Activated CD4-positive, alpha-beta memory T cell treated with anti-CD3 and anti-CD28 coated beads, Interleukin-2, amount 10 ng/mL, durations not matched to agents 7 days and 5 days (primary cell): ENCODE measurements around the gene ICAM3. TPM values are rescaled to one million over a fixed set of nuclear protein-coding genes. Genes with fewer than 3 reads are reported as not detected.
A peak's percentile ranks its signal among the peaks of the same experiment; 100 is the strongest.

Experiments used
- CTCF ChIA-PET: fragments of 350-600 bp; sonication (Branson Sonifier 250); formaldehyde crosslinking; loops from one replicate; lab custom pipeline; 2021; ENCODE audit warnings: antibody characterized with exemption, inconsistent platforms; lab: Charles Lee
- POLR2A ChIA-PET: fragments of 350-600 bp; sonication (Branson Sonifier 250); formaldehyde crosslinking; loops from one replicate; lab custom pipeline; 2021; ENCODE audit warnings: antibody characterized with exemption; lab: Charles Lee
- DNase-seq: peaks from one replicate; pipeline ENCODE4 v3.0.0-alpha.2; 2020
- H3K27ac Mint-ChIP-seq: one replicate; pipeline ENCODE4 v1.8.0; 2021; ENCODE audit warnings: mild to moderate bottlenecking, mixed read lengths
- H3K27me3 Mint-ChIP-seq: one replicate; pipeline ENCODE4 v1.8.0; 2021; ENCODE audit warnings: mixed read lengths
- H3K36me3 Mint-ChIP-seq: one replicate; pipeline ENCODE4 v1.8.0; 2021; ENCODE audit warnings: low read depth, mixed read lengths
- H3K4me1 Mint-ChIP-seq: one replicate; pipeline ENCODE4 v1.8.0; 2021; ENCODE audit warnings: mixed read lengths
- H3K4me3 Mint-ChIP-seq: one replicate; pipeline ENCODE4 v1.8.0; 2021; ENCODE audit warnings: mild to moderate bottlenecking, mixed read lengths
- H3K9me3 Mint-ChIP-seq: one replicate; pipeline ENCODE4 v1.8.0; 2021; ENCODE audit warnings: mixed read lengths
- total RNA-seq, 2 experiments: library from RNA; stranded (reverse); gene quantifications; one replicate each; pipeline ENCODE4 v1.2.3, GENCODE V29; 2021

The ICAM3 gene
- total RNA-seq, 2 experiments from 2014 or later: 223 to 237 TPM

GRCh38 chr19:10292206-10292788 is 47.1 kb downstream of the ICAM3 start:
- H3K36me3 Mint-ChIP-seq: peaks cover 9% of the 10 kb centered on the region
- H3K9me3 Mint-ChIP-seq: no peaks in the 10 kb centered on the region
- H3K4me3 Mint-ChIP-seq: peak overlapping the region; percentile 65
- peak overlapping the region; percentile 56 for H3K27ac Mint-ChIP-seq
- ChIA-PET POLR2A (interaction anchor here (0.8 to 8.9 kb wide), 4 partner anchors 10 to 89 kb away, joined by 3 to 105 read pairs (median 5); partner anchors contain the start of genes ICAM1, RAVER1 and TYK2), CTCF (interaction anchor here (1.3 to 2.4 kb wide), 3 partner anchors 23 to 124 kb away, joined by 3 to 8 read pairs (median 4); no protein-coding TSS in a partner anchor)
- H3K27me3 Mint-ChIP-seq: peaks cover 82% of the 10 kb centered on the region
- H3K4me1 Mint-ChIP-seq: peaks cover 73% of the 10 kb centered on the region
- DNase-seq: peak; percentile 80

DNA sequence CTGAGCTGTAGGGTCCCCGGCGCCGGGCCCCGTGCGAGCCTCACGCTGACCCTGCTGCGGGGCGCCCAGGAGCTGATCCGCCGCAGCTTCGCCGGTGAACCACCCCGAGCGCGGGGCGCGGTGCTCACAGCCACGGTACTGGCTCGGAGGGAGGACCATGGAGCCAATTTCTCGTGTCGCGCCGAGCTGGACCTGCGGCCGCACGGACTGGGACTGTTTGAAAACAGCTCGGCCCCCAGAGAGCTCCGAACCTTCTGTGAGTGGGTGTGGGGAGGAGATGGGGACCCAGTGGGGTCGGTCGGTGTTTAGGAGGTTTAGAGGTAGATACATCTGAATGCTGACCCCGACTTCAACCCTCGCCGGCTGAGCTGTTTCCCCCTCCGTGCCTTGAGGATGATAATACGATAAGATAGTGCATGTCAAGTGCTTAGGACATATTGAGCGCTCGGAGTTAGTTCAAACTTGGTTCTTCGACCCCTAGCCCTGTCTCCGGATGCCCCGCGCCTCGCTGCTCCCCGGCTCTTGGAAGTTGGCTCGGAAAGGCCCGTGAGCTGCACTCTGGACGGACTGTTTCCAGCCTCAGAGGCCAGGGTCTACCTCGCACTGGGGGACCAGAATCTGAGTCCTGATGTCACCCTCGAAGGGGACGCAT is 47.7 kb downstream of the ICAM3 start:
- Mint-ChIP-seq H3K27me3 (peaks cover 83% of the 10 kb centered on the region), H3K9me3 (no peaks in the 10 kb centered on the region), H3K4me3 (peak overlapping the region; percentile 65), H3K36me3 (peaks cover 9% of the 10 kb centered on the region), H3K4me1 (peaks cover 79% of the 10 kb centered on the region), H3K27ac (peak overlapping the region; percentile 56)
- ChIA-PET POLR2A (interaction anchor here (0.8 to 8.9 kb wide), 5 partner anchors 9 to 89 kb away, joined by 3 to 105 read pairs (median 4); partner anchors contain the start of genes ICAM1, RAVER1 and TYK2), CTCF (interaction anchor here (0.6 to 2.4 kb wide), 6 partner anchors 21 to 360 kb away, joined by 3 to 8 read pairs (median 4); partner anchors contain the start of gene ICAM1)
- DNase-seq: no peak

DNA sequence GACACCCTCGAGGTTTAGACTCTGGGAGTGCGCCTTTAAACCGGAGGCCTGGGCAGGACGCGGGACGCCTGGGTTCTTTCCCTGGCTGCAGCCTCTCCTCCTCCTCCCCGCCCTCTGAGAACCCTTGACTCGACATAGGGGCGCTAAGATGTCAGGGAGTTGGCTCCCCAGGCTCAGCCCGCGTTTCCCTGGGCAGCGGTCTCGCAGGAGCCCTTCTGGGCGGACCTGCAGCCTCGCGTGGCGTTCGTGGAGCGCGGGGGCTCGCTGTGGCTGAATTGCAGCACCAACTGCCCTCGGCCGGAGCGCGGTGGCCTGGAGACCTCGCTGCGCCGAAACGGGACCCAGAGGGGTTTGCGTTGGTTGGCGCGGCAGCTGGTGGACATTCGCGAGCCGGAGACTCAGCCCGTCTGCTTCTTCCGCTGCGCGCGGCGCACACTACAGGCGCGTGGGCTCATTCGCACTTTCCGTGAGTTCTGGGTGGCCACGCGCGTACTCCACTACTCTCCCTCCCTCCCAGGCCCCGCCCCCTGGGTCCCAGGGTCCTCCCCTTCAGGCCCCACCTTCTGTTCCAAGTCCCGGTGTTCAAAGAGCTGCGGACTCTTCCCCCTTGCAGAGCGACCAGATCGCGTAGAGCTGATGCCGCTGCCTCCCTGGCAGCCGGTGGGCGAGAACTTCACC is 48.4 kb downstream of the ICAM3 start:
- H3K4me3 Mint-ChIP-seq: peak overlapping the region; percentile 65
- peaks cover 86% of the 10 kb centered on the region for H3K4me1 Mint-ChIP-seq
- POLR2A ChIA-PET: interaction anchor here (0.8 to 8.9 kb wide), 3 partner anchors 20 to 90 kb away, joined by 3 to 105 read pairs (median 6); partner anchors contain the start of genes ICAM1, RAVER1 and TYK2
- peak overlapping the region; percentile 31 for H3K27ac Mint-ChIP-seq
- DNase-seq: peak; percentile 60
- peaks cover 16% of the 10 kb centered on the region for H3K36me3 Mint-ChIP-seq
- H3K9me3 Mint-ChIP-seq: no peaks in the 10 kb centered on the region
- CTCF ChIA-PET: interaction anchor here (0.6 to 2.4 kb wide), 6 partner anchors 20 to 359 kb away, joined by 3 to 8 read pairs (median 4); partner anchors contain the start of gene ICAM1
- H3K27me3 Mint-ChIP-seq: peaks cover 82% of the 10 kb centered on the region

GRCh38 chr19:10290357-10290875 is 49.0 kb downstream of the ICAM3 start:
- Mint-ChIP-seq H3K4me1 (peaks cover 86% of the 10 kb centered on the region), H3K27me3 (peaks cover 76% of the 10 kb centered on the region), H3K9me3 (no peaks in the 10 kb centered on the region), H3K4me3 (peak overlapping the region; percentile 65), H3K36me3 (peaks cover 22% of the 10 kb centered on the region), H3K27ac (peak overlapping the region; percentile 56)
- CTCF ChIA-PET: interaction anchor here (0.9 to 3.1 kb wide), 5 partner anchors 10 to 99 kb away, joined by 4 to 23 read pairs (median 10); partner anchors contain the start of gene ICAM1
- POLR2A ChIA-PET: interaction anchor here (2.3 to 8.9 kb wide), 2 partner anchors 20 to 90 kb away, joined by 9 to 105 read pairs; partner anchors contain the start of genes ICAM1 and TYK2
- no peak for DNase-seq

GRCh38 chr19:10289836-10290356 is 49.5 kb downstream of the ICAM3 start, which contains the start of gene ICAM5:
TSS of gene ICAM5 (plus strand) at chr19:10289952. CDS start at chr19:10290044, 92 bp downstream.
- no peaks in the 10 kb centered on the region for H3K9me3 Mint-ChIP-seq
- H3K36me3 Mint-ChIP-seq: peaks cover 27% of the 10 kb centered on the region
- peak within 1 kb of the TSS; percentile 65 for H3K4me3 Mint-ChIP-seq
- peak; percentile 26 for DNase-seq
- H3K27me3 Mint-ChIP-seq: peaks cover 72% of the 10 kb centered on the region
- ChIA-PET CTCF (interaction anchor here (0.9 to 3.1 kb wide), 7 partner anchors 10 to 99 kb away, joined by 3 to 23 read pairs (median 4); partner anchors contain the start of genes ICAM1 and TYK2), POLR2A (interaction anchor here (1.0 to 8.9 kb wide), 4 partner anchors 10 to 91 kb away, joined by 3 to 105 read pairs (median 7); partner anchors contain the start of genes ICAM1 and TYK2)
- peaks cover 86% of the 10 kb centered on the region for H3K4me1 Mint-ChIP-seq
- H3K27ac Mint-ChIP-seq: peak within 1 kb of the TSS; percentile 56

GRCh38 chr19:10289167-10289835 is 50.1 kb downstream of the ICAM3 start:
- Mint-ChIP-seq H3K9me3 (no peaks in the 10 kb centered on the region), H3K27ac (peak overlapping the region; percentile 33), H3K36me3 (peaks cover 33% of the 10 kb centered on the region), H3K27me3 (peaks cover 66% of the 10 kb centered on the region), H3K4me1 (peaks cover 84% of the 10 kb centered on the region), H3K4me3 (peak overlapping the region; percentile 58)
- CTCF ChIA-PET: interaction anchor here (0.5 to 3.1 kb wide), 9 partner anchors 9 to 239 kb away, joined by 3 to 23 read pairs (median 4); partner anchors contain the start of genes ICAM1 and TYK2
- POLR2A ChIA-PET: interaction anchor here (1.0 to 8.9 kb wide), 5 partner anchors 9 to 113 kb away, joined by 3 to 105 read pairs (median 5); partner anchors contain the start of genes ICAM1 and TYK2
- peak; percentile 69 for DNase-seq

GRCh38 chr19:10288662-10289166 is 50.7 kb downstream of the ICAM3 start:
- ChIA-PET CTCF (interaction anchor here (0.5 to 3.1 kb wide), 8 partner anchors 15 to 238 kb away, joined by 3 to 23 read pairs (median 5); partner anchors contain the start of genes ICAM1 and TYK2), POLR2A (interaction anchor here (1.0 to 8.9 kb wide), 6 partner anchors 8 to 114 kb away, joined by 3 to 105 read pairs (median 7); partner anchors contain the start of genes ICAM1 and TYK2)
- peak; percentile 50 for DNase-seq
- H3K4me1 Mint-ChIP-seq: peaks cover 82% of the 10 kb centered on the region
- no peaks in the 10 kb centered on the region for H3K9me3 Mint-ChIP-seq
- peak overlapping the region; percentile 58 for H3K4me3 Mint-ChIP-seq
- peak overlapping the region; percentile 33 for H3K27ac Mint-ChIP-seq
- peaks cover 60% of the 10 kb centered on the region for H3K27me3 Mint-ChIP-seq
- peaks cover 39% of the 10 kb centered on the region for H3K36me3 Mint-ChIP-seq

DNA sequence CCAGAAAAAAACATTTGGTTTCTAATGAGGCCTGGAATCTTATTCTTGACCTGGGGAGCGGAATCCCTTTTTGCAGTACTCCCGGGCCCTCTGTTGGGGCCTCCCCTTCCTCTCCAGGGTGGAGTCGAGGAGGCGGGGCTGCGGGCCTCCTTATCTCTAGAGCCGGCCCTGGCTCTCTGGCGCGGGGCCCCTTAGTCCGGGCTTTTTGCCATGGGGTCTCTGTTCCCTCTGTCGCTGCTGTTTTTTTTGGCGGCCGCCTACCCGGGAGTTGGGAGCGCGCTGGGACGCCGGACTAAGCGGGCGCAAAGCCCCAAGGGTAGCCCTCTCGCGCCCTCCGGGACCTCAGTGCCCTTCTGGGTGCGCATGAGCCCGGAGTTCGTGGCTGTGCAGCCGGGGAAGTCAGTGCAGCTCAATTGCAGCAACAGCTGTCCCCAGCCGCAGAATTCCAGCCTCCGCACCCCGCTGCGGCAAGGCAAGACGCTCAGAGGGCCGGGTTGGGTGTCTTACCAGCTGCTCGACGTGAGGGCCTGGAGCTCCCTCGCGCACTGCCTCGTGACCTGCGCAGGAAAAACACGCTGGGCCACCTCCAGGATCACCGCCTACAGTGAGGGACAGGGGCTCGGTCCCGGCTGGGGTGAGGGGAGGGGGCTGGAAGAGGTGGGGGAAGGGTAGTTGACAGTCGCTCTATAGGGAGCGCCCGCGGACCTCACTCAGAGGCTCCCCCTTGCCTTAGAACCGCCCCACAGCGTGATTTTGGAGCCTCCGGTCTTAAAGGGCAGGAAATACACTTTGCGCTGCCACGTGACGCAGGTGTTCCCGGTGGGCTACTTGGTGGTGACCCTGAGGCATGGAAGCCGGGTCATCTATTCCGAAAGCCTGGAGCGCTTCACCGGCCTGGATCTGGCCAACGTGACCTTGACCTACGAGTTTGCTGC is 52.4 kb downstream of the ICAM3 start, which contains the start of gene ICAM4:
TSS of gene ICAM4 (plus strand) at position 153 of the 935 bp plus-strand sequence. CDS start at position 211, 58 bp downstream.
- Mint-ChIP-seq H3K27ac (peak within 1 kb of the TSS; percentile 65), H3K4me3 (peak within 1 kb of the TSS; percentile 50), H3K27me3 (peaks cover 44% of the 10 kb centered on the region), H3K9me3 (no peaks in the 10 kb centered on the region), H3K4me1 (peaks cover 72% of the 10 kb centered on the region), H3K36me3 (peaks cover 38% of the 10 kb centered on the region)
- ChIA-PET POLR2A (interaction anchor here (1.1 to 8.9 kb wide), 7 partner anchors 10 to 102 kb away, joined by 3 to 105 read pairs (median 9); partner anchors contain the start of genes ICAM1 and RAVER1), CTCF (interaction anchor here (0.6 to 3.1 kb wide), 6 partner anchors 17 to 135 kb away, joined by 3 to 28 read pairs (median 6); partner anchors contain the start of gene ICAM1)
- peak; percentile 67 for DNase-seq

DNA sequence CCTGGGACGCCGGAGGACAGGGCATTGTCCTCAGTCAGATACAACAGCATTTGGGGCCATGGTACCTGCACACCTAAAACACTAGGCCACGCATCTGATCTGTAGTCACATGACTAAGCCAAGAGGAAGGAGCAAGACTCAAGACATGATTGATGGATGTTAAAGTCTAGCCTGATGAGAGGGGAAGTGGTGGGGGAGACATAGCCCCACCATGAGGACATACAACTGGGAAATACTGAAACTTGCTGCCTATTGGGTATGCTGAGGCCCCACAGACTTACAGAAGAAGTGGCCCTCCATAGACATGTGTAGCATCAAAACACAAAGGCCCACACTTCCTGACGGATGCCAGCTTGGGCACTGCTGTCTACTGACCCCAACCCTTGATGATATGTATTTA is 54.0 kb downstream of the ICAM3 start:
- H3K27me3 Mint-ChIP-seq: peaks cover 29% of the 10 kb centered on the region

GRCh38 chr19:10284960-10285278 is 54.5 kb downstream of the ICAM3 start:
- no peak for DNase-seq
- Mint-ChIP-seq H3K27ac (no peak overlapping the region), H3K36me3 (peaks cover 46% of the 10 kb centered on the region), H3K9me3 (no peaks in the 10 kb centered on the region), H3K4me3 (no peak overlapping the region), H3K4me1 (peaks cover 56% of the 10 kb centered on the region), H3K27me3 (peaks cover 24% of the 10 kb centered on the region)
- POLR2A ChIA-PET: interaction anchor here (8.9 kb wide), 1 partner anchor 14 kb away, joined by 105 read pairs; the partner anchor contains the start of gene ICAM1
- CTCF ChIA-PET: no interaction called here

More for the DNA sequence above, 54.0 kb downstream of the ICAM3 start:
- Mint-ChIP-seq H3K36me3 (peaks cover 43% of the 10 kb centered on the region), H3K27ac (no peak overlapping the region), H3K9me3 (no peaks in the 10 kb centered on the region), H3K4me1 (peaks cover 58% of the 10 kb centered on the region), H3K4me3 (no peak overlapping the region)
- DNase-seq: no peak
- ChIA-PET CTCF (interaction anchor here (0.6 to 3.1 kb wide), 4 partner anchors 15 to 105 kb away, joined by 3 to 28 read pairs (median 4); partner anchors contain the start of gene ICAM1), POLR2A (interaction anchor here (0.7 to 8.9 kb wide), 4 partner anchors 10 to 95 kb away, joined by 3 to 105 read pairs (median 10); partner anchors contain the start of genes ICAM1, RAVER1 and TYK2)
